WTC11 (cell line): ENCODE measurements around the gene RGMB. TPM values are rescaled to one million over a fixed set of nuclear protein-coding genes. Genes with fewer than 3 reads are reported as not detected.
A peak's percentile ranks its signal among the peaks of the same experiment; 100 is the strongest.

Experiments used
- ATAC-seq: fragments of 200-7000 bp; cut with Tn5 transposase; 2 replicates; pipeline ENCODE4 v1.10.0; 2021; ENCODE audit warnings: mild to moderate bottlenecking, moderate library complexity
- CTCF ChIA-PET: fragments of 300-600 bp; sonication (Branson Sonifier 250); formaldehyde crosslinking; loops from one replicate; lab custom pipeline; 2021; ENCODE audit warnings: antibody characterized with exemption; lab: Charles Lee
- POLR2A ChIA-PET: fragments of 350-600 bp; sonication (Branson Sonifier 250); formaldehyde crosslinking; loops from one replicate; lab custom pipeline; 2021; ENCODE audit warnings: antibody characterized with exemption; lab: Charles Lee
- DNase-seq: peaks from one replicate; pipeline ENCODE4 v3.0.0; 2021; ENCODE audit warnings: low spot score
- H3K27ac Mint-ChIP-seq: 2 replicates; pipeline ENCODE4 v1.8.0; 2021; ENCODE audit warnings: mixed read lengths
- H3K27me3 Mint-ChIP-seq: 2 replicates; pipeline ENCODE4 v1.8.0; 2021; ENCODE audit warnings: low read depth, mild to moderate bottlenecking, moderate library complexity, mixed read lengths
- H3K36me3 Mint-ChIP-seq: 2 replicates; pipeline ENCODE4 v1.8.0; 2021; ENCODE audit warnings: mixed read lengths
- H3K4me1 Mint-ChIP-seq: 2 replicates; pipeline ENCODE4 v1.8.0; 2022; ENCODE audit warnings: mixed read lengths
- H3K4me3 Mint-ChIP-seq: 2 replicates; pipeline ENCODE4 v1.8.0; 2021; ENCODE audit warnings: mild to moderate bottlenecking, moderate library complexity, mixed read lengths
- H3K9me3 Mint-ChIP-seq: 2 replicates; pipeline ENCODE4 v1.8.0; 2021; ENCODE audit warnings: mixed read lengths
- GTF2I ChIP-seq: fragments of 250-450 bp; sonication (Bioruptor Pico); conservative IDR thresholded peaks from 2 replicates; pipeline ENCODE4 v1.4.0; 2021; ENCODE audit warnings: mild to moderate bottlenecking
- MYBL2 ChIP-seq: sonication (generic); formaldehyde crosslinking; IDR thresholded peaks from 2 replicates; pipeline ENCODE4 v1.8.1; 2023; ENCODE audit warnings: mild to moderate bottlenecking, moderate library complexity, missing genetic modification reagents
- NFATC4 ChIP-seq: fragments of 250-450 bp; sonication (Bioruptor Pico); IDR thresholded peaks from 2 replicates; pipeline ENCODE4 v1.9.0; 2021; ENCODE audit warnings: mild to moderate bottlenecking
- NFYB ChIP-seq: sonication (generic); formaldehyde crosslinking; conservative IDR thresholded peaks from 2 replicates; pipeline ENCODE4 v1.8.0; 2022; ENCODE audit warnings: low read depth, missing genetic modification reagents
- NR2C2 ChIP-seq: sonication (generic); formaldehyde crosslinking; IDR thresholded peaks from 2 replicates; pipeline ENCODE4 v1.8.0; 2022; ENCODE audit warnings: mild to moderate bottlenecking, missing genetic modification reagents
- OVOL2 ChIP-seq: fragments of 250-450 bp; sonication (Bioruptor Pico); IDR thresholded peaks from 2 replicates; pipeline ENCODE4 v1.9.0; 2021; ENCODE audit warnings: mild to moderate bottlenecking, borderline replicate concordance
- PRRX2 ChIP-seq: fragments of 250-450 bp; sonication (Bioruptor Pico); IDR thresholded peaks from 2 replicates; pipeline ENCODE4 v1.8.0; 2021; ENCODE audit warnings: mild to moderate bottlenecking
- TCF7 ChIP-seq: sonication (generic); formaldehyde crosslinking; IDR thresholded peaks from 2 replicates; pipeline ENCODE4 v1.8.0; 2022; ENCODE audit warnings: mild to moderate bottlenecking, low read depth, missing genetic modification reagents, moderate library complexity
- TEAD1 ChIP-seq: sonication (generic); formaldehyde crosslinking; IDR thresholded peaks from 2 replicates; pipeline ENCODE4 v1.8.0; 2022; ENCODE audit warnings: mild to moderate bottlenecking, missing genetic modification reagents
- ZBTB21 ChIP-seq: sonication (generic); formaldehyde crosslinking; IDR thresholded peaks from 2 replicates; pipeline ENCODE4 v1.8.1; 2023; ENCODE audit warnings: mild to moderate bottlenecking, missing genetic modification reagents, borderline replicate concordance
- ZNF396 ChIP-seq: fragments of 250-450 bp; sonication (Bioruptor Pico); IDR thresholded peaks from 2 replicates; pipeline ENCODE4 v1.8.0; 2021; ENCODE audit warnings: mild to moderate bottlenecking, moderate library complexity, borderline replicate concordance
- total RNA-seq: library from RNA; stranded (reverse); gene quantifications from 3 replicates; pipeline ENCODE4 v1.2.3, GENCODE V29; 2021
- TF ChIP-seq, protein P1 (sequence below): sonication (generic); formaldehyde crosslinking; IDR thresholded peaks from 2 replicates; pipeline ENCODE4 v1.8.1; 2023; ENCODE audit warnings: mild to moderate bottlenecking, missing genetic modification reagents, moderate library complexity
- TF ChIP-seq, protein P2 (sequence below): sonication (generic); formaldehyde crosslinking; IDR thresholded peaks from 2 replicates; pipeline ENCODE4 v1.8.1; 2022; ENCODE audit warnings: low read depth, mild to moderate bottlenecking, moderate library complexity, missing genetic modification reagents, borderline replicate concordance
- TF ChIP-seq, protein P3 (sequence below): sonication (generic); formaldehyde crosslinking; IDR thresholded peaks from 2 replicates; pipeline ENCODE4 v1.8.1; 2022; ENCODE audit warnings: mild to moderate bottlenecking, missing genetic modification reagents, moderate library complexity, borderline replicate concordance
- TF ChIP-seq, protein P4 (sequence below): sonication (generic); formaldehyde crosslinking; IDR thresholded peaks from 2 replicates; pipeline ENCODE4 v1.8.1; 2023; ENCODE audit warnings: mild to moderate bottlenecking, missing genetic modification reagents, moderate library complexity
- TF ChIP-seq, protein P5 (sequence below): fragments of 250-450 bp; sonication (Bioruptor Pico); IDR thresholded peaks from 2 replicates; pipeline ENCODE4 v1.9.0; 2021; ENCODE audit warnings: mild to moderate bottlenecking
- TF ChIP-seq, protein P6 (sequence below): sonication (generic); formaldehyde crosslinking; IDR thresholded peaks from 2 replicates; pipeline ENCODE4 v1.8.0; 2022; ENCODE audit warnings: mild to moderate bottlenecking, missing genetic modification reagents
- TF ChIP-seq, protein P7 (sequence below): sonication (generic); formaldehyde crosslinking; IDR thresholded peaks from 2 replicates; pipeline ENCODE4 v1.8.0; 2023; ENCODE audit warnings: missing genetic modification reagents
- TF ChIP-seq, protein P8 (sequence below): sonication (generic); formaldehyde crosslinking; IDR thresholded peaks from 2 replicates; pipeline ENCODE4 v1.8.1; 2022; ENCODE audit warnings: low read depth, missing genetic modification reagents, borderline replicate concordance
- TF ChIP-seq, protein P9 (sequence below): sonication (generic); formaldehyde crosslinking; IDR thresholded peaks from 2 replicates; pipeline ENCODE4 v1.8.0; 2023; ENCODE audit warnings: mild to moderate bottlenecking, missing genetic modification reagents

RGMB gene
- total RNA-seq, 1 experiment from 2014 or later: 33.0 TPM

DNA sequence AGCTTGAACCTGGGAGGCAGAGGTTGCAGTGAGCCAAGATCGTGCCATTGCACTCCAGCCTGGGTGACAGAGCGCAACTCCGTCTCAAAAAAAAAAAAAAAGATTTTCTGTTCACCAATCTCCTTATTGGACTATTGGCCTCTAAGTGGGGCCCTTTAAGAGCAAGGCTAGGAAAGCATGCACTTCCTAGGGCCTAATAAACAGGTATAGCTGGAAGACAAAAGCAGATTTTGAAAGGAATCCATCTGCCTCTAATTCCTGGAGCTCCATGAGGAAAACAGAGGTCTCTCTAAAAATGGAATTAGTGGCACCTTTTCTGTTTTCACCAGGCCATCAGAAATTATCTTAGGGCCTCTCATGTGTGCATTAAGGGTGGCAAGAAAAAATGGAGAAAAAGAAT lies 70.0 kb downstream of the RGMB start:
- H3K36me3 Mint-ChIP-seq: peaks cover 45% of the 10 kb centered on the region
- ATAC-seq (no peak), DNase-seq (no peak)
- POLR2A ChIA-PET: no interaction called here
- no peak overlapping the region for H3K27ac Mint-ChIP-seq
- H3K4me3 Mint-ChIP-seq: no peak overlapping the region
- CTCF ChIA-PET: no interaction called here
- H3K4me1 Mint-ChIP-seq: peaks cover 7% of the 10 kb centered on the region
- peaks cover 49% of the 10 kb centered on the region for H3K9me3 Mint-ChIP-seq
- TF ChIP-seq, protein P1, sequence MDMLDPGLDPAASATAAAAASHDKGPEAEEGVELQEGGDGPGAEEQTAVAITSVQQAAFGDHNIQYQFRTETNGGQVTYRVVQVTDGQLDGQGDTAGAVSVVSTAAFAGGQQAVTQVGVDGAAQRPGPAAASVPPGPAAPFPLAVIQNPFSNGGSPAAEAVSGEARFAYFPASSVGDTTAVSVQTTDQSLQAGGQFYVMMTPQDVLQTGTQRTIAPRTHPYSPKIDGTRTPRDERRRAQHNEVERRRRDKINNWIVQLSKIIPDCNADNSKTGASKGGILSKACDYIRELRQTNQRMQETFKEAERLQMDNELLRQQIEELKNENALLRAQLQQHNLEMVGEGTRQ (CRISPR knock-in tag): no peak
- no peak for TF ChIP-seq NFATC4 (CRISPR knock-in tag)
- TF ChIP-seq, protein P2, sequence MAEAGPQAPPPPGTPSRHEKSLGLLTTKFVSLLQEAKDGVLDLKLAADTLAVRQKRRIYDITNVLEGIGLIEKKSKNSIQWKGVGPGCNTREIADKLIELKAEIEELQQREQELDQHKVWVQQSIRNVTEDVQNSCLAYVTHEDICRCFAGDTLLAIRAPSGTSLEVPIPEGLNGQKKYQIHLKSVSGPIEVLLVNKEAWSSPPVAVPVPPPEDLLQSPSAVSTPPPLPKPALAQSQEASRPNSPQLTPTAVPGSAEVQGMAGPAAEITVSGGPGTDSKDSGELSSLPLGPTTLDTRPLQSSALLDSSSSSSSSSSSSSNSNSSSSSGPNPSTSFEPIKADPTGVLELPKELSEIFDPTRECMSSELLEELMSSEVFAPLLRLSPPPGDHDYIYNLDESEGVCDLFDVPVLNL (CRISPR knock-in tag): no peak
- TF ChIP-seq GTF2I (CRISPR knock-in tag): no peak
- TF ChIP-seq, protein P3, sequence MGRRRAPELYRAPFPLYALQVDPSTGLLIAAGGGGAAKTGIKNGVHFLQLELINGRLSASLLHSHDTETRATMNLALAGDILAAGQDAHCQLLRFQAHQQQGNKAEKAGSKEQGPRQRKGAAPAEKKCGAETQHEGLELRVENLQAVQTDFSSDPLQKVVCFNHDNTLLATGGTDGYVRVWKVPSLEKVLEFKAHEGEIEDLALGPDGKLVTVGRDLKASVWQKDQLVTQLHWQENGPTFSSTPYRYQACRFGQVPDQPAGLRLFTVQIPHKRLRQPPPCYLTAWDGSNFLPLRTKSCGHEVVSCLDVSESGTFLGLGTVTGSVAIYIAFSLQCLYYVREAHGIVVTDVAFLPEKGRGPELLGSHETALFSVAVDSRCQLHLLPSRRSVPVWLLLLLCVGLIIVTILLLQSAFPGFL (CRISPR knock-in tag): no peak
- TF ChIP-seq PRRX2 (CRISPR knock-in tag): no peak
- TF ChIP-seq MYBL2: no peak
- TF ChIP-seq ZNF396 (CRISPR knock-in tag): no peak
- no peaks in the 10 kb centered on the region for H3K27me3 Mint-ChIP-seq

DNA sequence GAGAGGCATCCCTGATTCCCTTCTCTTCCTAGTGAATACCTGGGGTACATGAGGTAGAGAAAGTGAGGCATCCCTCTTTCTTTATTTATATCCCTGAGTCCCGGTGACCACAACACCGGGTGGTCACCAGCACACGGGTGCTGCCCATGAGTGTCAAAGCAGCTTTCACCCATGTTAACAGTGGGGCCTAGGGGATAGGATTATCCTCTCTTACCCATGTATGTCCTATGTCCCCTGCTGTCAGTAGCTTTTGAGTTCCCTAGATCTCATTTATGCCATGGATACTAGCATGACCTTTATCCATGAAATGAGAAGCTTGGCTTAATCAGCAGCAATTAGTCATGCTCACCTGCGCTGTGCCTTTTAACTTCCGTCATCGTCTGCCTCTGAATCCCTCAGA lies 71.4 kb downstream of the RGMB start:
- ATAC-seq: no peak
- CTCF ChIA-PET: no interaction called here
- Mint-ChIP-seq H3K9me3 (peaks cover 47% of the 10 kb centered on the region), H3K27me3 (no peaks in the 10 kb centered on the region), H3K4me1 (peaks cover 5% of the 10 kb centered on the region)
- TF ChIP-seq TCF7 (CRISPR knock-in tag): no peak
- TF ChIP-seq, protein P4, sequence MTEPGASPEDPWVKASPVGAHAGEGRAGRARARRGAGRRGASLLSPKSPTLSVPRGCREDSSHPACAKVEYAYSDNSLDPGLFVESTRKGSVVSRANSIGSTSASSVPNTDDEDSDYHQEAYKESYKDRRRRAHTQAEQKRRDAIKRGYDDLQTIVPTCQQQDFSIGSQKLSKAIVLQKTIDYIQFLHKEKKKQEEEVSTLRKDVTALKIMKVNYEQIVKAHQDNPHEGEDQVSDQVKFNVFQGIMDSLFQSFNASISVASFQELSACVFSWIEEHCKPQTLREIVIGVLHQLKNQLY: no peak
- TF ChIP-seq ZBTB21 (CRISPR knock-in tag): no peak
- TF ChIP-seq NFYB (CRISPR knock-in tag): no peak
- no peak for TF ChIP-seq ZNF396 (CRISPR knock-in tag)
- TF ChIP-seq, protein P5, sequence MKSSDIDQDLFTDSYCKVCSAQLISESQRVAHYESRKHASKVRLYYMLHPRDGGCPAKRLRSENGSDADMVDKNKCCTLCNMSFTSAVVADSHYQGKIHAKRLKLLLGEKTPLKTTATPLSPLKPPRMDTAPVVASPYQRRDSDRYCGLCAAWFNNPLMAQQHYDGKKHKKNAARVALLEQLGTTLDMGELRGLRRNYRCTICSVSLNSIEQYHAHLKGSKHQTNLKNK (CRISPR knock-in tag): no peak
- TF ChIP-seq OVOL2 (CRISPR knock-in tag): no peak
- no peak for TF ChIP-seq NR2C2
- TF ChIP-seq, protein P6, sequence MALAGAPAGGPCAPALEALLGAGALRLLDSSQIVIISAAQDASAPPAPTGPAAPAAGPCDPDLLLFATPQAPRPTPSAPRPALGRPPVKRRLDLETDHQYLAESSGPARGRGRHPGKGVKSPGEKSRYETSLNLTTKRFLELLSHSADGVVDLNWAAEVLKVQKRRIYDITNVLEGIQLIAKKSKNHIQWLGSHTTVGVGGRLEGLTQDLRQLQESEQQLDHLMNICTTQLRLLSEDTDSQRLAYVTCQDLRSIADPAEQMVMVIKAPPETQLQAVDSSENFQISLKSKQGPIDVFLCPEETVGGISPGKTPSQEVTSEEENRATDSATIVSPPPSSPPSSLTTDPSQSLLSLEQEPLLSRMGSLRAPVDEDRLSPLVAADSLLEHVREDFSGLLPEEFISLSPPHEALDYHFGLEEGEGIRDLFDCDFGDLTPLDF (CRISPR knock-in tag): no peak
- TF ChIP-seq TEAD1 (CRISPR knock-in tag): no peak
- TF ChIP-seq, protein P7, sequence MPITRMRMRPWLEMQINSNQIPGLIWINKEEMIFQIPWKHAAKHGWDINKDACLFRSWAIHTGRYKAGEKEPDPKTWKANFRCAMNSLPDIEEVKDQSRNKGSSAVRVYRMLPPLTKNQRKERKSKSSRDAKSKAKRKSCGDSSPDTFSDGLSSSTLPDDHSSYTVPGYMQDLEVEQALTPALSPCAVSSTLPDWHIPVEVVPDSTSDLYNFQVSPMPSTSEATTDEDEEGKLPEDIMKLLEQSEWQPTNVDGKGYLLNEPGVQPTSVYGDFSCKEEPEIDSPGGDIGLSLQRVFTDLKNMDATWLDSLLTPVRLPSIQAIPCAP (CRISPR knock-in tag): no peak
- TF ChIP-seq, protein P8, sequence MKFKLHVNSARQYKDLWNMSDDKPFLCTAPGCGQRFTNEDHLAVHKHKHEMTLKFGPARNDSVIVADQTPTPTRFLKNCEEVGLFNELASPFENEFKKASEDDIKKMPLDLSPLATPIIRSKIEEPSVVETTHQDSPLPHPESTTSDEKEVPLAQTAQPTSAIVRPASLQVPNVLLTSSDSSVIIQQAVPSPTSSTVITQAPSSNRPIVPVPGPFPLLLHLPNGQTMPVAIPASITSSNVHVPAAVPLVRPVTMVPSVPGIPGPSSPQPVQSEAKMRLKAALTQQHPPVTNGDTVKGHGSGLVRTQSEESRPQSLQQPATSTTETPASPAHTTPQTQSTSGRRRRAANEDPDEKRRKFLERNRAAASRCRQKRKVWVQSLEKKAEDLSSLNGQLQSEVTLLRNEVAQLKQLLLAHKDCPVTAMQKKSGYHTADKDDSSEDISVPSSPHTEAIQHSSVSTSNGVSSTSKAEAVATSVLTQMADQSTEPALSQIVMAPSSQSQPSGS (CRISPR knock-in tag): no peak
- TF ChIP-seq, protein P9, sequence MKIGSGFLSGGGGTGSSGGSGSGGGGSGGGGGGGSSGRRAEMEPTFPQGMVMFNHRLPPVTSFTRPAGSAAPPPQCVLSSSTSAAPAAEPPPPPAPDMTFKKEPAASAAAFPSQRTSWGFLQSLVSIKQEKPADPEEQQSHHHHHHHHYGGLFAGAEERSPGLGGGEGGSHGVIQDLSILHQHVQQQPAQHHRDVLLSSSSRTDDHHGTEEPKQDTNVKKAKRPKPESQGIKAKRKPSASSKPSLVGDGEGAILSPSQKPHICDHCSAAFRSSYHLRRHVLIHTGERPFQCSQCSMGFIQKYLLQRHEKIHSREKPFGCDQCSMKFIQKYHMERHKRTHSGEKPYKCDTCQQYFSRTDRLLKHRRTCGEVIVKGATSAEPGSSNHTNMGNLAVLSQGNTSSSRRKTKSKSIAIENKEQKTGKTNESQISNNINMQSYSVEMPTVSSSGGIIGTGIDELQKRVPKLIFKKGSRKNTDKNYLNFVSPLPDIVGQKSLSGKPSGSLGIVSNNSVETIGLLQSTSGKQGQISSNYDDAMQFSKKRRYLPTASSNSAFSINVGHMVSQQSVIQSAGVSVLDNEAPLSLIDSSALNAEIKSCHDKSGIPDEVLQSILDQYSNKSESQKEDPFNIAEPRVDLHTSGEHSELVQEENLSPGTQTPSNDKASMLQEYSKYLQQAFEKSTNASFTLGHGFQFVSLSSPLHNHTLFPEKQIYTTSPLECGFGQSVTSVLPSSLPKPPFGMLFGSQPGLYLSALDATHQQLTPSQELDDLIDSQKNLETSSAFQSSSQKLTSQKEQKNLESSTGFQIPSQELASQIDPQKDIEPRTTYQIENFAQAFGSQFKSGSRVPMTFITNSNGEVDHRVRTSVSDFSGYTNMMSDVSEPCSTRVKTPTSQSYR (CRISPR knock-in tag): no peak
- TF ChIP-seq, protein P1 (CRISPR knock-in tag): no peak
- TF ChIP-seq, all 79 proteins: peak for 0
- POLR2A ChIA-PET: interaction anchor here (1.0 kb wide), 1 partner anchor 72 kb away, joined by 3 read pairs; no protein-coding TSS in a partner anchor
- no peak overlapping the region for H3K4me3 Mint-ChIP-seq
- H3K27ac Mint-ChIP-seq: peak overlapping the region; percentile 32; the same call in 1 of the 2 replicates
- H3K36me3 Mint-ChIP-seq: peaks cover 45% of the 10 kb centered on the region
- DNase-seq: no peak
